Peyer's patch (tissue), 4 donors: ENCODE measurements around the gene HNMT.

Source experiments
- POLR2A ChIP-seq, 2 donors: fragments of 450-650 bp; IDR thresholded peaks; one replicate each; pipeline ENCODE4 v1.5.1; 2017; ENCODE audit warnings: antibody characterized with exemption in 2 of 2, mild to moderate bottlenecking in 2 of 2, moderate library complexity in 2 of 2
- TF ChIP-seq, protein P1 (sequence below), 6 experiments: fragments of 450-650 bp in 4 of 6; fragments of 200-600 bp in 2 of 6; sonication (generic) in 1 of 6; IDR thresholded peaks; one replicate each; pipeline ENCODE4 v1.5.1; 2017 to 2019; ENCODE audit warnings: antibody characterized with exemption in 6 of 6, mild to moderate bottlenecking in 3 of 6, moderate library complexity in 1 of 6

DNA sequence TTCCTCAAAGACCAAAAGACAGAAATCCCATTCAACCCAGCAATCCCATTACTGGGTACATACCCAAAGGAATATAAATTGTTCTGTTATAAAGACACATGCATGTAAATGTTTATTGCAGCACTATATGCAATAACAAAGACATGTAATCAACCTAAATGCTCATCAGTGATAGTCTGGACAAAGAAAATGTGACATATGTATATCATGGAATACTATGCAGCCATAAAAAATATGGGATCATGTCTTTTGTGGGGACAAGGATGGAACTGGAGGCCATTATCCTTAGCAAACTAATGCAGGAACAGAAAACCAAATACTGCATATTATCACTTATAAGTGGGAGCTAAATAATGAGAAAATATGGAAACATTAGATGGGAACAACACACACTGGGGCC lies 2.7 kb upstream of the HNMT start:
- TF ChIP-seq, protein P1, sequence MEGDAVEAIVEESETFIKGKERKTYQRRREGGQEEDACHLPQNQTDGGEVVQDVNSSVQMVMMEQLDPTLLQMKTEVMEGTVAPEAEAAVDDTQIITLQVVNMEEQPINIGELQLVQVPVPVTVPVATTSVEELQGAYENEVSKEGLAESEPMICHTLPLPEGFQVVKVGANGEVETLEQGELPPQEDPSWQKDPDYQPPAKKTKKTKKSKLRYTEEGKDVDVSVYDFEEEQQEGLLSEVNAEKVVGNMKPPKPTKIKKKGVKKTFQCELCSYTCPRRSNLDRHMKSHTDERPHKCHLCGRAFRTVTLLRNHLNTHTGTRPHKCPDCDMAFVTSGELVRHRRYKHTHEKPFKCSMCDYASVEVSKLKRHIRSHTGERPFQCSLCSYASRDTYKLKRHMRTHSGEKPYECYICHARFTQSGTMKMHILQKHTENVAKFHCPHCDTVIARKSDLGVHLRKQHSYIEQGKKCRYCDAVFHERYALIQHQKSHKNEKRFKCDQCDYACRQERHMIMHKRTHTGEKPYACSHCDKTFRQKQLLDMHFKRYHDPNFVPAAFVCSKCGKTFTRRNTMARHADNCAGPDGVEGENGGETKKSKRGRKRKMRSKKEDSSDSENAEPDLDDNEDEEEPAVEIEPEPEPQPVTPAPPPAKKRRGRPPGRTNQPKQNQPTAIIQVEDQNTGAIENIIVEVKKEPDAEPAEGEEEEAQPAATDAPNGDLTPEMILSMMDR (IDR thresholded peaks at IDR 0.05), result no peak
- no peak for TF ChIP-seq POLR2A (IDR thresholded peaks at IDR 0.05)
